ENCODE data around the gene MX1.

The MX1 gene, protein sequence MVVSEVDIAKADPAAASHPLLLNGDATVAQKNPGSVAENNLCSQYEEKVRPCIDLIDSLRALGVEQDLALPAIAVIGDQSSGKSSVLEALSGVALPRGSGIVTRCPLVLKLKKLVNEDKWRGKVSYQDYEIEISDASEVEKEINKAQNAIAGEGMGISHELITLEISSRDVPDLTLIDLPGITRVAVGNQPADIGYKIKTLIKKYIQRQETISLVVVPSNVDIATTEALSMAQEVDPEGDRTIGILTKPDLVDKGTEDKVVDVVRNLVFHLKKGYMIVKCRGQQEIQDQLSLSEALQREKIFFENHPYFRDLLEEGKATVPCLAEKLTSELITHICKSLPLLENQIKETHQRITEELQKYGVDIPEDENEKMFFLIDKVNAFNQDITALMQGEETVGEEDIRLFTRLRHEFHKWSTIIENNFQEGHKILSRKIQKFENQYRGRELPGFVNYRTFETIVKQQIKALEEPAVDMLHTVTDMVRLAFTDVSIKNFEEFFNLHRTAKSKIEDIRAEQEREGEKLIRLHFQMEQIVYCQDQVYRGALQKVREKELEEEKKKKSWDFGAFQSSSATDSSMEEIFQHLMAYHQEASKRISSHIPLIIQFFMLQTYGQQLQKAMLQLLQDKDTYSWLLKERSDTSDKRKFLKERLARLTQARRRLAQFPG

DNA sequence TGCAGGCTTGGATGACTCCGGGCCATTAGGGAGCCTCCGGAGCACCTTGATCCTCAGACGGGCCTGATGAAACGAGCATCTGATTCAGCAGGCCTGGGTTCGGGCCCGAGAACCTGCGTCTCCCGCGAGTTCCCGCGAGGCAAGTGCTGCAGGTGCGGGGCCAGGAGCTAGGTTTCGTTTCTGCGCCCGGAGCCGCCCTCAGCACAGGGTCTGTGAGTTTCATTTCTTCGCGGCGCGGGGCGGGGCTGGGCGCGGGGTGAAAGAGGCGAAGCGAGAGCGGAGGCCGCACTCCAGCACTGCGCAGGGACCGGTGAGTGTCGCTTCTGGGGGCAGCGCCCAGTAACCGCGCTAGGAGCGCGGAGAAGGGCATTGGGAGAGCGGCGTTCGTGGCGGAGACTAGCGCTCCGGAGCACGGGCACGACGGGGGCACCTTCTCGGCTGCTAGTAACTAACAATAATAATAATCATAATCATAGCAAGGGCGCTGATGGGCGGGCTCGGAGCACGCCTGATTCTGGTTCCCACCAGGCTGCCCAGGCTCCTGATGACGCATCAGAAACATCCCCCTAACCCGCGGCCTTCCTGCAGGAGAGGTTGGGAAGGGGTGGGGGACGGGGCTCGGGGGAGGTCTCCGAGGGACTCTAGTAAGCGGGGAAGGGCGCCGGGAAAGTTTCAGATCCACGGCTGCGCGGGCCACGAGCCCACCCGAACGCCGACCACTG, at the start of gene MX1:
TSS of gene MX1 (plus strand) at position 286 of the 722 bp plus-strand sequence. CDS start 5,832 bp downstream, outside the sequence.
- Histone ChIP-seq H3K9me3 (ENCODE audit: insufficient read depth, low read depth, low read length) (no peaks in the 10 kb centered on the region), H3K4me3 (ENCODE audit: low read length) (peak within 1 kb of the TSS; percentile 73), H3K9ac (ENCODE audit: low read depth, low read length) (peak within 1 kb of the TSS; percentile 33; the same call in 1 of the 2 replicates), H3K36me3 (ENCODE audit: insufficient read depth, low read depth, low read length) (no peaks in the 10 kb centered on the region), H3K27ac (ENCODE audit: low read length) (no peak within 1 kb of the TSS), H3K27me3 (ENCODE audit: insufficient read depth, low read length) (peaks cover 75% of the 10 kb centered on the region), H3K4me1 (ENCODE audit: insufficient read depth, low read length) (no peaks in the 10 kb centered on the region; the same call in 1 of the 2 replicates)

DNA sequence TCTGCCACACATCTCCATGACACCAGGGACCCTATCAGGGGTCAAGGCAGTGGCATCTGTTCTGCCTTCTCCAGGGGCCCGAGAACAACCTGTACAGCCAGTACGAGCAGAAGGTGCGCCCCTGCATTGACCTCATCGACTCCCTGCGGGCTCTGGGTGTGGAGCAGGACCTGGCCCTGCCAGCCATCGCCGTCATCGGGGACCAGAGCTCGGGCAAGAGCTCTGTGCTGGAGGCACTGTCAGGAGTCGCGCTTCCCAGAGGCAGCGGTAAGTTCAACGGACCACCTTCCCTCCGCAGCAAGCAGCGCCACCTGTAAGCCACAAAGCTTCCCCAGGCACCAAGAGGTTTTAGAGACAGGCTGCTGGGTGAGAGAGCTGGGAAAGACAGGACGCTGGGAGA, 48.3 kb upstream of the MX1 start:
- Histone ChIP-seq H3K27ac (ENCODE audit: low read length) (no peak overlapping the region), H3K27me3 (ENCODE audit: insufficient read depth, low read length) (no peaks in the 10 kb centered on the region), H3K9me3 (ENCODE audit: insufficient read depth, low read depth, low read length) (no peaks in the 10 kb centered on the region), H3K9ac (ENCODE audit: low read depth, low read length) (no peak overlapping the region), H3K4me3 (ENCODE audit: low read length) (no peak overlapping the region), H3K4me1 (ENCODE audit: insufficient read depth, low read length) (no peaks in the 10 kb centered on the region), H3K36me3 (ENCODE audit: insufficient read depth, low read depth, low read length) (no peaks in the 10 kb centered on the region)

DNA sequence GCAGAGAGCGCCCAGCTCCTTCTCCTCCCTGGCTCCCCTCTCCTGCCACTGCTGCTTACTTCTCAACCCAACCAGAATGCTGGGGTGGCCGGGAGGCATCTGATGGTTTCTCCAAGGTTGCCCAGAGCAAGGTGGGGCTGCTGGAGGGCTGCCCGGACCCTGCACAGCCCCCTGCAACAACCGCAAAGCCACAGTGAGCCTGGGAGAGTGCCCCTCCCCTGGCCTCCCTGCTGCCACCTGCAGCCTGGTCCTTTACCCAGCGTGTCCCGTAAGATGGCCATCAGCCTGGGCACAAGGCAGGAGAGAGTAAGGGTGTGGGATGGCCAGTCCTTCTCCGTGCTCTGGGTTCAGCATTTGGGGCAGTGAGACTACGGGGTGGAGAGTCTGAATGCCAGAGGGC, 47.2 kb upstream of the MX1 start:
- Histone ChIP-seq H3K4me3 (ENCODE audit: low read length) (no peak overlapping the region), H3K4me1 (ENCODE audit: insufficient read depth, low read length) (no peaks in the 10 kb centered on the region), H3K9me3 (ENCODE audit: insufficient read depth, low read depth, low read length) (no peaks in the 10 kb centered on the region), H3K27me3 (ENCODE audit: insufficient read depth, low read length) (no peaks in the 10 kb centered on the region), H3K27ac (ENCODE audit: low read length) (no peak overlapping the region), H3K9ac (ENCODE audit: low read depth, low read length) (no peak overlapping the region), H3K36me3 (ENCODE audit: insufficient read depth, low read depth, low read length) (no peaks in the 10 kb centered on the region)

DNA sequence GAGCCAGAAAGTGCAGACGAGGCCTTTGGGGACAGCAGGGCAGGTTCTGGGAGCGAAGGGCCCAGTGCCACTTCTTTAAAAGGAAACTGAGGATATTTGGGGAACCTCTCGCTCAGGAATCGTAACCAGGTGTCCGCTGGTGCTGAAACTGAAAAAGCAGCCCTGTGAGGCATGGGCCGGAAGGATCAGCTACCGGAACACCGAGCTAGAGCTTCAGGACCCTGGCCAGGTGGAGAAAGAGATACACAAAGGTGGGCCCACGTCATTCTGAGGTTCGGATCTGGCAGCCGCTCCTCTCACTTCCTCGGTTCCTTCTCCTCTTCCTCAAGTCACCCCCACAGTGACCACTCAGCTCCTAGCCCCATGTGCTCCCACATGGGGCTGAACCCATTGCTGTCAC, 46.1 kb upstream of the MX1 start:
- Histone ChIP-seq H3K36me3 (ENCODE audit: insufficient read depth, low read depth, low read length) (no peaks in the 10 kb centered on the region), H3K9ac (ENCODE audit: low read depth, low read length) (no peak overlapping the region), H3K9me3 (ENCODE audit: insufficient read depth, low read depth, low read length) (no peaks in the 10 kb centered on the region), H3K27ac (ENCODE audit: low read length) (no peak overlapping the region), H3K4me3 (ENCODE audit: low read length) (no peak overlapping the region), H3K27me3 (ENCODE audit: insufficient read depth, low read length) (no peaks in the 10 kb centered on the region), H3K4me1 (ENCODE audit: insufficient read depth, low read length) (no peaks in the 10 kb centered on the region)

DNA sequence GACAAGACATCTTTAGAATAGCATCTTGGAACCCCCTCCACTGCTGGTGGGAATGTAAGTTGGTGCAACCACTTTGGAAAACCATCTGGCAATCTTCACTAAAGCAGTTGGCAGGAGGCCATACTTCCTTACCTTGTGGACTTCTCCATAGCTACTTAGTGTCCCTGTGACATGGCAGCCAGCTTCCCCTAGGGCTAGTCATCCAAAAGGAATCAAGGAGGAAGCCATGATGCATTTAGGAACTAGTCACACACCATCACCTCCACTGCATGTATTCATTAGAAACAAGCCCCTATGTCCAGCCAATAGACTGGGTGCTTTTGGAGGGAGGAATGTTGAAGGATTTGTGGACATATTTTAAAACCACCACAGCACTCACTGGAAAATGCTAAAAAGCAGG, 44.3 kb upstream of the MX1 start:
- H3K27me3 ChIP-seq (ENCODE audit: insufficient read depth, low read length), result no peaks in the 10 kb centered on the region
- no peak overlapping the region for H3K27ac ChIP-seq (ENCODE audit: low read length)
- no peak overlapping the region for H3K9ac ChIP-seq (ENCODE audit: low read depth, low read length)
- no peak overlapping the region for H3K4me3 ChIP-seq (ENCODE audit: low read length)
- H3K36me3 ChIP-seq (ENCODE audit: insufficient read depth, low read depth, low read length), result no peaks in the 10 kb centered on the region
- H3K9me3 ChIP-seq (ENCODE audit: insufficient read depth, low read depth, low read length), result no peaks in the 10 kb centered on the region
- H3K4me1 ChIP-seq (ENCODE audit: insufficient read depth, low read length), result no peaks in the 10 kb centered on the region

DNA sequence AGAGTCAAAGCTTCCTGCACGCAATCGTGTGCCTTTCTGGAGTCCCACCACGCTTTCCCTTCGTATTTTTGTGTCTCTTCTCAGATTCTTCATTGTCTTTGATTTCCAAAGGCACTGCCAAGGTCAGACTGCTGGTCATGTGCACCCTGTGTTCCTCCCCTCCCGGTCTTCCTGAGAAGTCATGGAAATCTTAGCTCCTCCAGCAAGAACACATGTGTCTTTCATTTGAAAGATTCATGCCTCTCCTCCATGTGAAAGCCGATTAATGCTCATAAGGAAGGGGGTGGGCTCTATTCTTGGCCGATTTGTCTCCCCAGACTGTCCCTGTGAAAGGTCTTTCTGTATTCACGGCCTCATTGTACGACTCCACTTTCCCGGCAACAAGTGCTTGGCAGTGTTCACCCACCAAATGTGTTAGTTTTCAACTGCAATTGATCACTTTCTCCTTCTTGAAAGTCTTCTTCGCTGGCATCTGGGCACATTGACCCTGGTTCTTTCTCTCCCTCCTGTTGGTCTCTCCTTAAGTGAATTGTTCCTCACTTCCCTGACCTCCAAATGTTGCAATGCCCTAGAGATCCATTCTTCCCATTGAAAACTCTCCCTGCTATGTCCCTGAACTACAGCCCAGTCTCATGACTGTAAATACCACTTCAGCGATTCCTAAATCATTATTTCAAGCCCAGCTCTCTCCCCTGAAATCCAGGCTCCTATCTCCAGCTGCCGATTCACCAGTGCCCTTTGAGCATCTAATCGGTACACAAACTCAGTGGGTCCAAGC, 38.8 kb upstream of the MX1 start:
- Histone ChIP-seq H3K36me3 (ENCODE audit: insufficient read depth, low read depth, low read length) (no peaks in the 10 kb centered on the region), H3K27me3 (ENCODE audit: insufficient read depth, low read length) (no peaks in the 10 kb centered on the region), H3K9ac (ENCODE audit: low read depth, low read length) (no peak overlapping the region), H3K4me3 (ENCODE audit: low read length) (no peak overlapping the region), H3K9me3 (ENCODE audit: insufficient read depth, low read depth, low read length) (no peaks in the 10 kb centered on the region), H3K27ac (ENCODE audit: low read length) (no peak overlapping the region), H3K4me1 (ENCODE audit: insufficient read depth, low read length) (no peaks in the 10 kb centered on the region)

DNA sequence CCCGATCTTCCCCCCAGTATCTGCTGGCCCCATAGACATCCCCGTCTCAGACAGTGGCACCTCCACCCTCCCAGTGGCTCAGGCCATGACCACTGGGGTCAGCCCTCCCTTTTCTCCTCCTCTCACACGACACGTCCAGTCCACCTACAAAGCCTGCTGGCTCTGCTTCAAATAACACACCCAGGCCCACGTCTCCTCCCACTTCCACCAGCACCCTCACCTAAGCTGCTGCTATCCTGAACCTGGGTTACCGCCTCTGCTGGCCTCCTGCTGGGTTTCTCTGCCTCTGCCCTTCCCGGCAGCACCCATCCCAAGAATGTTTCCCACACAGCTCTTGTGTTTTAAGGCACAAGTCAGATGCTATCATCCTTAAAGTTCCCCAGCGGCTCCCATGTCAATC, 38.2 kb upstream of the MX1 start:
- Histone ChIP-seq H3K4me1 (ENCODE audit: insufficient read depth, low read length) (no peaks in the 10 kb centered on the region), H3K9me3 (ENCODE audit: insufficient read depth, low read depth, low read length) (no peaks in the 10 kb centered on the region), H3K27me3 (ENCODE audit: insufficient read depth, low read length) (no peaks in the 10 kb centered on the region), H3K27ac (ENCODE audit: low read length) (no peak overlapping the region), H3K4me3 (ENCODE audit: low read length) (no peak overlapping the region), H3K9ac (ENCODE audit: low read depth, low read length) (no peak overlapping the region), H3K36me3 (ENCODE audit: insufficient read depth, low read depth, low read length) (no peaks in the 10 kb centered on the region)

DNA sequence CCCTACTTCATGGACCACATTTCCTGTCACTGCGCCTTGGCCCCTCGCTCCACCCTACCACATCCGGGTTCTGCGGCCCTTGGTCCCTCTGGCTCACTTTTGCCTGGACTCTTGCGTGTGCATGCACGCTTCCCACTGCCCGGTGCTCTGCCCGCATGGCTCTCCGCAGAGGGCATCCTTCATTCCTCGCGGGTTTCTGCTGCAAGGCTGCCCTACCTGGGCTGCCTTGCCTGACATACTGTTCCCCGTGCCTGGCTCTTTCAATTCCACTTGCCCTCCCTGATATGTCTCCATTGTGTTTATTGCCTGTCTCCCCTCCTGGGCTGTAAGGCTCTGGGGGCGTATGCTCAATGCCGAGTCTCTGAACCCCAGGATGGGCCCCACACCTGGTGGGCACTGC, 37.8 kb upstream of the MX1 start:
- H3K36me3 ChIP-seq (ENCODE audit: insufficient read depth, low read depth, low read length), result no peaks in the 10 kb centered on the region
- no peak overlapping the region for H3K9ac ChIP-seq (ENCODE audit: low read depth, low read length)
- H3K4me1 ChIP-seq (ENCODE audit: insufficient read depth, low read length), result no peaks in the 10 kb centered on the region
- no peaks in the 10 kb centered on the region for H3K9me3 ChIP-seq (ENCODE audit: insufficient read depth, low read depth, low read length)
- no peak overlapping the region for H3K27ac ChIP-seq (ENCODE audit: low read length)
- no peaks in the 10 kb centered on the region for H3K27me3 ChIP-seq (ENCODE audit: insufficient read depth, low read length)
- no peak overlapping the region for H3K4me3 ChIP-seq (ENCODE audit: low read length)

DNA sequence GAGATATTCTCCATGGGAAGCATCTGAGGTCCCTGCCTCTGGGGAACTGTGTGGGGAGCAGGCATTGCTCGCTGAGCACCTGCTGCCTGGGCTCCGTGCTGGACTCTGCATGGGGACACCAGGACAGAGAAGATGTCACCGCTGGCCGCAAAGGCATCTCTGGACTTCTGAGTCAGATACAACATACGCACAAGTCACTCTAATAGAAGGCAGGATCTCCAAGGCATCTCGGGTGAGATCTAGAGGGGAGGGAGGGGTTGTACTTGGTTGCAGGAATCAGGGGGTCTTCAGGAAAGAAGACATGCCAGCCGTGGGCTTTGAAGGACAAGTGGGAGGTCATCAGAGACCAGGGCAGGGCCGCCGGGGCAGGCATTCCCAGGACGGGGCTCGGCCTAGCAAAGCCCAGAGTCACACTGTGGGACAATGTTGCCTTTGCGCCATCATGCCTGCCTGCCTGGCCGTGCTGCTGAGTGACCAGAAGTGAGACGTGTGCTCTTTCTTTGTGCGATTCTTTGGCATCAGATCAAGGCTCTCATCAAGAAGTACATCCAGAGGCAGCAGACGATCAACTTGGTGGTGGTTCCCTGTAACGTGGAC, 35.9 kb upstream of the MX1 start:
- Histone ChIP-seq H3K27ac (ENCODE audit: low read length) (no peak overlapping the region), H3K27me3 (ENCODE audit: insufficient read depth, low read length) (no peaks in the 10 kb centered on the region), H3K9me3 (ENCODE audit: insufficient read depth, low read depth, low read length) (no peaks in the 10 kb centered on the region), H3K9ac (ENCODE audit: low read depth, low read length) (no peak overlapping the region), H3K4me3 (ENCODE audit: low read length) (no peak overlapping the region), H3K36me3 (ENCODE audit: insufficient read depth, low read depth, low read length) (no peaks in the 10 kb centered on the region), H3K4me1 (ENCODE audit: insufficient read depth, low read length) (no peaks in the 10 kb centered on the region)

DNA sequence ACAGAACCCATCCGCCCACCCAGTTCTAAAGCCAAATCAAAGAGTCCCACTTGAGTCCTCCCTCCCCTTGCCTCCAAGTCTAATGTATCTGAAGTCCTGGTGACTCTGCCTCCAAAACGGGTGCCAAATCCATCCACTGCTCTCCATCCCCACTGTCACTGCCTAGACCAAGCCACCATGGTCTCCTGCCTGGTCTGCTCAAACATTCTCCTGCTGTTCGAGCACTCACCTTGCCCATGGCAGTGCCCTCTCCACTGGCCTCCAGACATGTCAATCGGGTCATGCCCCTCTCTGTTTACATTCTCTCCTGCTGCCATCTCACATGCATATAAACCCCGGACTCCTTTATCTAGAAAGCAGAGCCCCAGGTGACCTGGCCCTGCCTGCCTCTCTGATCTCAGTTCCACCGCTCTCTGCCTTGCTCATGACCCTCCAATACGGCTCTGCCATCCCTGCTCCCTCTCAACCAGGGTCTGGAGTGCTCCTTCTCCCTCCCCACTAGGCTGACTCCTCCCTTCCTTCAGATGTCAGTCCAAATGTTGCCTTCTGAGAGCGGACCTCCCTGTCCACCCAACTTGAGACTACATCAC, 32.1 kb upstream of the MX1 start:
- Histone ChIP-seq H3K9me3 (ENCODE audit: insufficient read depth, low read depth, low read length) (no peaks in the 10 kb centered on the region), H3K27ac (ENCODE audit: low read length) (no peak overlapping the region), H3K27me3 (ENCODE audit: insufficient read depth, low read length) (no peaks in the 10 kb centered on the region), H3K4me3 (ENCODE audit: low read length) (no peak overlapping the region), H3K36me3 (ENCODE audit: insufficient read depth, low read depth, low read length) (no peaks in the 10 kb centered on the region), H3K9ac (ENCODE audit: low read depth, low read length) (no peak overlapping the region), H3K4me1 (ENCODE audit: insufficient read depth, low read length) (no peaks in the 10 kb centered on the region)
